EL (cell line): ENCODE measurements around the gene ITGAE.
A peak's percentile ranks its signal among the peaks of the same experiment; 100 is the strongest.
"Not testable (repeated sequence)": the region's sequence is repeated elsewhere in the genome, so short reads cannot be mapped to it uniquely, and the experiment has no call there.

Source experiments
- DNase-seq: peaks from one replicate; pipeline ENCODE4 v3.0.0-alpha.2; 2016

ITGAE gene

GRCh38 chr17:3800362-3801271 is at the start of gene ITGAE:
TSS of gene ITGAE (minus strand) at chr17:3801188. CDS start at chr17:3801144, 44 bp downstream.
- DNase-seq, result no peak

- no peak for DNase-seq
These were observed 47.3 kb upstream of the ITGAE start for GRCh38 chr17:3848229-3848835.

DNA sequence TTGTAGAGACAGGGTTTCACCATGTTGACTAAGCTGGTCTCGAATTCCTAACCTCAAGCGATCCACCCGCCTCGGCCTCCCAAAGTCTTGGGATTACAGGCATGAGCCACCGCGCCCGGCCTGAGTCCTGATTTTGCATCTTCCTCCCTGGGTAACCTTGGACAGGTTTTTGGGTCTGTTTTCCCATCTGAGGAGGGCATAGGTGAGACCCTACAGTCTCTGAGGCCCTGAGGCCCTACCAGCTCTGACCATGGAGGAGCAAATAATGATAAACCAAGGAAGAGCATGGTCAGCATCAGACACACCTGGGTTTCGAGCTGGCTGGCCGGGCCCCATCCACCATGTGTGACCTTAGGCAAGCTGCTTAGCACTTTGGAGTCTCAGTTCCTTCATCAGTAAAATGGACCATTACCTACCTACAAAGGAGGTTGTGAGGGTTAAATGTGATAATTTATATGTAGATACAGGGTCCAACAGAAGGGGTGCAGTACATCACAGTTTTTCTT is 46.2 kb upstream of the ITGAE start:
- no peak for DNase-seq

GRCh38 chr17:3846437-3847164 is 45.6 kb upstream of the ITGAE start:
- DNase-seq, result no peak

DNA sequence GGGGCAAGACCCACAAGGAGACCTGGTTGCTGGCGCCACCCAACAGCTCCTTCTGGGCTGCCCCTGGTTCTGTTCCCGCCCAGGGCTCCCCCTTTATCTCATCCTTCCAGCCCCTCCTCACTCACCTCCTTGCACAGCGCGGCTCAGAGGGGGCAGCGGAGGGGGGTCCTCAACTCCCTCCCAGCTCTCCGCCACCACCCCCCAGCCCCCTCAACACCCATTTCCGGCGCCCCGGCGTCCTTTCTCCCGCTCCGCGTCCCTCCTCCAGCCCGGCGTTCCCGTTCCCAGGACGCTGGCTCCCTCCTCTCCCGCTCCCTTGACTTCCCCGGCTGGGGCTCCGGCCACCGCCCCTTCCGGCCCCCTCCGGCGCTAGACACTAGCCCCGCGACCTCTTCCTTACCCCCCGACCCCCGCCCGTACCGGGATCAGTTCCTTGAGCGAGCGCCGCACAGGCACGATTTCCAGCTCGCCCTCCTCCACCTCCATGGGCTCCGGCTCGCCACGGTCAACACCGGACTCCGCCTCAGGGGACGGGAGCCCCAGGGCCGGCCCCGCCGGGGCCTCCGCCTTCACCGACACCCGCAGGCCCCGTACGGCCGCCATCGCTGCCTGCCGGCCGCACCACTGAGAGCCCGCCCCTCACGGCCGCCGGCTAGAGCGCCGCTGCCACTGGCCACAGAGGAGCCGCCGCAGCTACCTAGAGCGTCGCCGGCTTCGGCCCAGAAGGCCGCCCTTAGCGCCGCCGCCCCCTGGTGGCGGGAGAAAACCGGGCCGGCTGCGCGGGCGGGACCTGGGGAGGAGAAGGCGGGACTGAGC is 44.8 kb upstream of the ITGAE start, which contains the start of gene NCBP3:
TSS of gene NCBP3 (minus strand) at position 626 of the 816 bp plus-strand sequence. CDS start at position 603, 23 bp downstream.
- DNase-seq, result peak; percentile 92

GRCh38 chr17:3845291-3845620 is 44.3 kb upstream of the ITGAE start:
- DNase-seq, result peak; percentile 41

DNA sequence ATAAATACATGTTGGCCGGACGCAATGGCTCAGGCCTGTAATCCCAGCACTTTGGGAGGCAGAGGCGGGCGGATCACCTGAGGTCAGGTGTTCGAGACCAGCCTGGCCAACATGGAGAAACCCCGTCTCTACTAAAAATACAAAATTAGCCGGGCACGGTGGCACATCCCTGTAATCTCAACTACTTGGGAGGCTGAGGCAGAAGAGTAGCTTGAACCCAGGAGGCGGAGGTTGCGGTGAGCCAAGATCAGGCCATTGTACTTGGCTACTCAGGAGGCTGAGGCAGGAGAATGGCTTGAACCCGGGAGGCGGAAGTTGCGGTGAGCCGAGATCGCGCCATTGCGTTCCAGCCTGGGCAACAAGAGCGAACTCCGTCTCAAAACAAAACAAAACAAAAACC is 43.6 kb upstream of the ITGAE start:
- not testable (repeated sequence) for DNase-seq

DNA sequence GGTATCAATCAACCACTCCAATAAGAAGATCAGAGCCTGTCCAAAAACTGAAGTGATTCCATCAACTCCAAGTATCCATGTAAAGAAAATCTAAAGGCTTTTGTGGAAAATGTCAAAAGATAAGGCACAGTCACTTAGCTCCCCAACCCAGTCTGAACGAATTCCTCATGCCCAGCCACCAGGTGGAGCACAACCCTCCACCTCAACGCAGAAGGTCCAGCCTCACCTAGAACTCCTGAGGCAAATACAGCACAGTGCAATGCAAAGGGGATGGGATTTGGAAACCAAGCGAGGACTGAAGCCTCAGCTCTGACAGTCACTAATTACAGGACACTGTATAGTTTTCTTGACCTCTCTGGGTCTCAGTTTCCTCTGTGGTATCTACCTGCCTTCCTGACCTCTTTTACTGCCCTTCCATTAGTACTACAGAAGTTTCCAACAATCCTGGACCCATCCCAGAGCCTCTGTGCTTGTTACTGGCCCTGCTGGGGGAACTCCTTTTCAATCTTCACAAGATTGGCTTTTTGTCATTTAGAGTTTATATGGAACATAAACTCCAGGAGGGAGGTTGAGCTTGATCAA is 43.0 kb upstream of the ITGAE start:
- DNase-seq, result peak; percentile 45

DNA sequence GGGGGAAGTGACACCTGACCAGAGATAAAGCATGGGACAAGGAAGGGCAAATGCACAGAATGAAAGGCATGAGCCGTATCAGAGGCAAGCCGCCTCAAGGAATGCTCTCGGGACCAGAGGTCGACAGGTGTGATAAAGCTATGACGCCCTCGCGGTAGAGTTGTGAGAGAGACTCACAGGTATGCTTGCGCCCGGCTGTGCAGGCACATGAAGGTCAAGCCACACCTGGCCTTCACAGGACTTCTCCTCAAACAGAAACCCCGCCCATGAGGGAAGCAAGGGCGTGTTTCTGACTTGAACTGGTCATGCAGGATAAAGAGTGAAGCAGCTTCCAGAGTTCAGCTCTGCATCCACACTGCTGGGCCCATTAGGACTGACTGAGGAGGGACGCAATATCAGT is 37.2 kb upstream of the ITGAE start:
- no peak for DNase-seq

- DNase-seq, result no peak
These were observed 35.6 kb upstream of the ITGAE start for GRCh38 chr17:3836551-3836950.

- DNase-seq, result peak; percentile 54
These were observed 34.6 kb upstream of the ITGAE start for GRCh38 chr17:3835410-3836229.

GRCh38 chr17:3834811-3835210 is 33.8 kb upstream of the ITGAE start:
- no peak for DNase-seq

GRCh38 chr17:3828852-3829232 is 27.9 kb upstream of the ITGAE start:
- DNase-seq, result no peak

DNA sequence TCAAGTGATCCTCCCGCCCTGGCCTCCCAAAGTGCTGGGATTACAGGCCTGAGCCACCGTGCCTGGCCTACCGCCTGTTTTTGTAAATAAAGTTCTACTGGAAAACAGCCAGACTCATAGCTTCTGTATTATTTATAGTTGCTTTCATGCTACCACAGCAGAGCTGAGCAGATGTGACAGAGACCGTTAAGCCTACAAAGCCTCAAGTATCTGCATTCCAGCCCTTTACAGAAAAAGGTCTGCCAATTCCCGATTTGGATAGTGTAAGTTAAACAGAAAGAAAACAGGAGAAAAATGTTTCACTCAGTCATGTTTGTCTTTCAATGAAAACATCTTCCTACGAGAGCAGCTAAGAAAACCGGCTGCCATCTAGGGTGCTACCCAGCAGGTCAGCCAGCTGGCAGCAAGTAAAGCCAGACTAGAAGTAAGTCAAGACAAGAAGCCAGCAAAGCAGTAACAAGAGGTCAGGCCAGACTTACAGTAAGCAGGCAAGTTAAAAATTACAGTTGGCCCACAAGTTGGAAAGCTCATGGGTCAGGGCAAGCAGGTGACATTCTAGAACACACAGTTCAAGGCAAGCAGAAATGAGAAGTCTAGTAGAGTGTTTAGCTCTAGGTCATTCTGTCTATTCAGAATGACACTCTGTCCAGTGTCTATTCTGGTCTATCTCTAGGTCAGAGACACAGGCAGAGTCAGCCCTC is 27.3 kb upstream of the ITGAE start:
- no peak for DNase-seq

- peak; percentile 71 for DNase-seq
These were observed 26.3 kb upstream of the ITGAE start for GRCh38 chr17:3827124-3827773.

- DNase-seq, result peak; percentile 41
These were observed 25.2 kb upstream of the ITGAE start for GRCh38 chr17:3826191-3826590.

DNA sequence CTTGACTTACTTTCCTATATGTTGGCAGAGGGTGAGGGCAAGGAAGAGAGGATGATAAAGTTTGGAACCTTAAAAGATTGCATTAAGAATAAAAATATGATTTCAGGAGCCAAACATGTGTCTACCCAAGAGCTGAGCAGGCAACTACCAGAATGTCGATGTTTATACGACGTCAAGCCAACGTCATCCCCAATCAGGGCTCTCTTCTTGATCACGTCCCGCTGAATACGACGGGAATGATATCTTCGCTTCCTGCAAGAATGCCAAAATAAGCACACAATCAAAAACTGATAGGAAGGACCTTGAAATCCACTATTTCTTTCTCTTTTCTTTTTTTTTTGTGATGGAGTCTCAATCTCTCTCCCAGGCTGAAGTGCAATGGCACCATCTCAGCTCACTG is 20.1 kb upstream of the ITGAE start:
- no peak for DNase-seq

- DNase-seq, result no peak
These were observed 17.8 kb upstream of the ITGAE start for GRCh38 chr17:3818786-3819185.

- no peak for DNase-seq
These were observed 17.0 kb upstream of the ITGAE start for GRCh38 chr17:3817851-3818605.
